ENCODE measurements around the gene MACF1. TPM values are rescaled to one million over a fixed set of nuclear protein-coding genes. Genes with fewer than 3 reads are reported as not detected.

MACF1 gene
- total RNA-seq, 1 experiment from 2014 or later: 190 TPM

DNA sequence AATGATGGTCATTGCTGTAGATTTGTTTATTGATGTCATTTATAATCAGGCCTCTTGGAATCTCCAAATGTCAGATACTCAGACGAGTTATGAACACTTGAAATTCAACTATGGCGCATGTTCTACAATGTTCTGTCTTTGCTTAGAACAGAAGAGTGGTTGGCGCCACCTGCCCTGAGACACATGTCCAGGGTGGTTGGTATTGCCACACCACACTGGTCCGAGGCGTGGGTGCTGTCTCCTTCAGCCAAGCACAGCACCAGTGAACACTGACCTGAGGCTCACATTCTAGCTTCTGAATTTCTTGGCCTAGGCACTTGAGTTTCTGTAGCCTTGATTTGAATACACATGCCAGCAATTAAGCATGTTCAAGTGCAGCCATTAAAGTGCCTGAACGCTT, 276.8 kb downstream of the MACF1 start:
- no peak overlapping the region for H3K4me2 ChIP-seq (ENCODE audit: insufficient read depth, insufficient read length, low read length)
- no peak overlapping the region for H3K18ac ChIP-seq (ENCODE audit: insufficient read length, low read depth, low read length)
- no peaks in the 10 kb centered on the region for H3K9me3 Mint-ChIP-seq
- H3K27ac ChIP-seq (ENCODE audit: insufficient read length, low read depth, low read length): no peak overlapping the region
- H3K9me3 ChIP-seq (ENCODE audit: control insufficient read depth, low read depth, low read length): no peaks in the 10 kb centered on the region
- no peak overlapping the region for H3K14ac ChIP-seq (ENCODE audit: insufficient read depth, low read length)
- H2BK12ac ChIP-seq (ENCODE audit: insufficient read length, low read depth, low read length): no peak overlapping the region
- no peak overlapping the region for H2BK120ac ChIP-seq (ENCODE audit: low read depth, low read length, poor library complexity, severe bottlenecking)
- no peak overlapping the region for H3T11ph ChIP-seq (ENCODE audit: low read length)
- H3K27me3 Mint-ChIP-seq (ENCODE audit: low read depth): no peaks in the 10 kb centered on the region
- no peak overlapping the region for H3K23ac ChIP-seq (ENCODE audit: insufficient read length, low read depth, low read length)
- no peak overlapping the region for H4K8ac ChIP-seq (replicated peaks; ENCODE audit: insufficient read length, low read depth, low read length)
- H2BK20ac ChIP-seq (ENCODE audit: low read depth, low read length, poor library complexity, severe bottlenecking): no peak overlapping the region
- no peak overlapping the region for H2AK5ac ChIP-seq (ENCODE audit: insufficient read length, low read length)
- H2AFZ ChIP-seq (ENCODE audit: low read length): no peak overlapping the region
- H3K4me3 Mint-ChIP-seq: no peak overlapping the region
- no peak overlapping the region for H3K27ac Mint-ChIP-seq
- no peaks in the 10 kb centered on the region for H3K23me2 ChIP-seq (ENCODE audit: insufficient read length, low read depth, low read length, poor library complexity, severe bottlenecking)
- no peak overlapping the region for H3K4ac ChIP-seq (ENCODE audit: low read depth, low read length)
- peaks cover 33 to 68% (median 63%) of the 10 kb centered on the region in 3 experiments; a peak in 6 of 7 replicates for H3K36me3 Mint-ChIP-seq (ENCODE audit: insufficient read depth in 1 of 3, low read depth in 3 of 3)
- H3K79me1 ChIP-seq (ENCODE audit: insufficient read depth, low read depth, low read length, poor library complexity, severe bottlenecking): no peaks in the 10 kb centered on the region
- H4K20me1 ChIP-seq (ENCODE audit: control insufficient read depth, insufficient read depth, insufficient read length): no peaks in the 10 kb centered on the region
- H4K91ac ChIP-seq (ENCODE audit: insufficient read length, low read depth, low read length): no peak overlapping the region
- no peak overlapping the region for H4K5ac ChIP-seq (ENCODE audit: insufficient read length, low read depth, low read length)
- DNase-seq: no peak
- no peak overlapping the region for H2BK15ac ChIP-seq (ENCODE audit: low read depth, low read length)
- H3K9ac ChIP-seq (ENCODE audit: extremely low read depth, insufficient read length, low read length): no peak overlapping the region
- TF ChIP-seq, protein P1, sequence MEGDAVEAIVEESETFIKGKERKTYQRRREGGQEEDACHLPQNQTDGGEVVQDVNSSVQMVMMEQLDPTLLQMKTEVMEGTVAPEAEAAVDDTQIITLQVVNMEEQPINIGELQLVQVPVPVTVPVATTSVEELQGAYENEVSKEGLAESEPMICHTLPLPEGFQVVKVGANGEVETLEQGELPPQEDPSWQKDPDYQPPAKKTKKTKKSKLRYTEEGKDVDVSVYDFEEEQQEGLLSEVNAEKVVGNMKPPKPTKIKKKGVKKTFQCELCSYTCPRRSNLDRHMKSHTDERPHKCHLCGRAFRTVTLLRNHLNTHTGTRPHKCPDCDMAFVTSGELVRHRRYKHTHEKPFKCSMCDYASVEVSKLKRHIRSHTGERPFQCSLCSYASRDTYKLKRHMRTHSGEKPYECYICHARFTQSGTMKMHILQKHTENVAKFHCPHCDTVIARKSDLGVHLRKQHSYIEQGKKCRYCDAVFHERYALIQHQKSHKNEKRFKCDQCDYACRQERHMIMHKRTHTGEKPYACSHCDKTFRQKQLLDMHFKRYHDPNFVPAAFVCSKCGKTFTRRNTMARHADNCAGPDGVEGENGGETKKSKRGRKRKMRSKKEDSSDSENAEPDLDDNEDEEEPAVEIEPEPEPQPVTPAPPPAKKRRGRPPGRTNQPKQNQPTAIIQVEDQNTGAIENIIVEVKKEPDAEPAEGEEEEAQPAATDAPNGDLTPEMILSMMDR (conservative IDR thresholded peaks at IDR 0.05): no peak
- H3K56ac ChIP-seq (ENCODE audit: insufficient read length, low read depth, low read length): no peak overlapping the region
- H2BK5ac ChIP-seq (ENCODE audit: insufficient read length, low read length): no peak overlapping the region
- no peaks in the 10 kb centered on the region for H3K27me3 ChIP-seq (ENCODE audit: insufficient read depth, low read length)
- no CpG with 5 or more reads among the region's 6 CpGs for WGBS (ENCODE audit: extremely low coverage, insufficient read length, low lambda C conversion rate)
- no peaks in the 10 kb centered on the region for H3K4me1 Mint-ChIP-seq
- H3K4me1 ChIP-seq (ENCODE audit: insufficient read depth, low read length): no peaks in the 10 kb centered on the region
- no peaks in the 10 kb centered on the region for H3K79me2 ChIP-seq (ENCODE audit: insufficient read depth, low read length)
